SK-N-SH treated with all-trans-retinoic acid at 6 μM for 48 hours (cell line): ENCODE data around the gene PCID2.

ENCODE experiments used
- ATAC-seq: fragments of 200-7000 bp; cut with Tn5 transposase; 3 replicates; pipeline ENCODE4 v1.9.1; 2020; ENCODE audit warnings: mild to moderate bottlenecking, moderate library complexity
- BACH2 ChIP-seq: fragments of 250-450 bp; sonication (Bioruptor Pico); IDR thresholded peaks from 2 replicates; pipeline ENCODE4 v1.9.0; 2021; ENCODE audit warnings: mild to moderate bottlenecking, borderline replicate concordance
- CSDC2 ChIP-seq: fragments of 250-450 bp; sonication (Bioruptor Pico); IDR thresholded peaks from 2 replicates; pipeline ENCODE4 v1.5.0; 2020; ENCODE audit warnings: mild to moderate bottlenecking, moderate library complexity
- ESRRG ChIP-seq: fragments of 250-450 bp; sonication (Bioruptor Pico); IDR thresholded peaks from 2 replicates; pipeline ENCODE4 v1.6.1; 2021; ENCODE audit warnings: mild to moderate bottlenecking
- ISL1 ChIP-seq: fragments of 250-450 bp; sonication (Bioruptor Pico); IDR thresholded peaks from 2 replicates; pipeline ENCODE4 v2.1.2; 2022; ENCODE audit warnings: mild to moderate bottlenecking, moderate library complexity
- PATZ1 ChIP-seq: fragments of 250-450 bp; sonication (Bioruptor Pico); IDR thresholded peaks from 2 replicates; pipeline ENCODE4 v1.8.0; 2020; ENCODE audit warnings: mild to moderate bottlenecking, moderate library complexity, borderline replicate concordance
- POU6F1 ChIP-seq: fragments of 250-450 bp; sonication (Bioruptor Pico); IDR thresholded peaks from 2 replicates; pipeline ENCODE4 v1.8.0; 2021; ENCODE audit warnings: low read depth, mild to moderate bottlenecking, moderate library complexity, borderline replicate concordance
- PPARA ChIP-seq: fragments of 250-450 bp; sonication (Bioruptor Pico); IDR thresholded peaks from 2 replicates; pipeline ENCODE4 v1.5.0; 2020; ENCODE audit warnings: mild to moderate bottlenecking, borderline replicate concordance
- SNAI2 ChIP-seq: fragments of 250-450 bp; sonication (Bioruptor Pico); IDR thresholded peaks from 2 replicates; pipeline ENCODE4 v1.5.0; 2020; ENCODE audit warnings: mild to moderate bottlenecking, moderate library complexity
- TCF4 ChIP-seq: fragments of 250-450 bp; sonication (Bioruptor Pico); IDR thresholded peaks from 2 replicates; pipeline ENCODE4 v1.8.0; 2021; ENCODE audit warnings: mild to moderate bottlenecking, moderate library complexity, borderline replicate concordance
- TOX ChIP-seq: fragments of 250-450 bp; sonication (Bioruptor Pico); IDR thresholded peaks from 2 replicates; pipeline ENCODE4 v1.8.0; 2021; ENCODE audit warnings: mild to moderate bottlenecking, moderate library complexity, borderline replicate concordance
- TSHZ2 ChIP-seq: fragments of 250-450 bp; sonication (Bioruptor Pico); IDR thresholded peaks from 2 replicates; pipeline ENCODE4 v1.5.0; 2020; ENCODE audit warnings: mild to moderate bottlenecking, moderate library complexity
- ZC3H10 ChIP-seq: fragments of 250-450 bp; sonication (Bioruptor Pico); IDR thresholded peaks from 2 replicates; pipeline ENCODE4 v1.5.1; 2021; ENCODE audit warnings: mild to moderate bottlenecking, moderate library complexity
- ZFP30 ChIP-seq: fragments of 450-650 bp; formaldehyde crosslinking; IDR thresholded peaks from 2 replicates; pipeline ENCODE4 v1.5.0; 2022; ENCODE audit warnings: mild to moderate bottlenecking, moderate library complexity
- ZNF565 ChIP-seq: fragments of 450-650 bp; formaldehyde crosslinking; conservative IDR thresholded peaks from 2 replicates; pipeline ENCODE4 v1.5.0; 2020; ENCODE audit warnings: low read depth, mild to moderate bottlenecking, moderate library complexity
- ZNF8 ChIP-seq: fragments of 450-650 bp; formaldehyde crosslinking; IDR thresholded peaks from 2 replicates; pipeline ENCODE4 v1.5.0; 2020; ENCODE audit warnings: mild to moderate bottlenecking, moderate library complexity
- TF ChIP-seq, protein P1 (sequence below): fragments of 250-450 bp; sonication (Bioruptor Pico); IDR thresholded peaks from 2 replicates; pipeline ENCODE4 v1.5.1; 2020; ENCODE audit warnings: low read depth, mild to moderate bottlenecking, moderate library complexity
- TF ChIP-seq, protein P2 (sequence below): fragments of 250-450 bp; sonication (Bioruptor Pico); IDR thresholded peaks from 2 replicates; pipeline ENCODE4 v1.5.1; 2021; ENCODE audit warnings: mild to moderate bottlenecking, moderate library complexity

PCID2 gene

GRCh38 chr13:113153810-113154748, 54.4 kb downstream of the PCID2 start (continued):
- TF ChIP-seq, protein P1, sequence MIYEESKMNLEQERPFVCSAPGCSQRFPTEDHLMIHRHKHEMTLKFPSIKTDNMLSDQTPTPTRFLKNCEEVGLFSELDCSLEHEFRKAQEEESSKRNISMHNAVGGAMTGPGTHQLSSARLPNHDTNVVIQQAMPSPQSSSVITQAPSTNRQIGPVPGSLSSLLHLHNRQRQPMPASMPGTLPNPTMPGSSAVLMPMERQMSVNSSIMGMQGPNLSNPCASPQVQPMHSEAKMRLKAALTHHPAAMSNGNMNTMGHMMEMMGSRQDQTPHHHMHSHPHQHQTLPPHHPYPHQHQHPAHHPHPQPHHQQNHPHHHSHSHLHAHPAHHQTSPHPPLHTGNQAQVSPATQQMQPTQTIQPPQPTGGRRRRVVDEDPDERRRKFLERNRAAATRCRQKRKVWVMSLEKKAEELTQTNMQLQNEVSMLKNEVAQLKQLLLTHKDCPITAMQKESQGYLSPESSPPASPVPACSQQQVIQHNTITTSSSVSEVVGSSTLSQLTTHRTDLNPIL (CRISPR knock-in tag) = no peak

- peak; percentile 63 for ATAC-seq
- TF ChIP-seq, protein P2, sequence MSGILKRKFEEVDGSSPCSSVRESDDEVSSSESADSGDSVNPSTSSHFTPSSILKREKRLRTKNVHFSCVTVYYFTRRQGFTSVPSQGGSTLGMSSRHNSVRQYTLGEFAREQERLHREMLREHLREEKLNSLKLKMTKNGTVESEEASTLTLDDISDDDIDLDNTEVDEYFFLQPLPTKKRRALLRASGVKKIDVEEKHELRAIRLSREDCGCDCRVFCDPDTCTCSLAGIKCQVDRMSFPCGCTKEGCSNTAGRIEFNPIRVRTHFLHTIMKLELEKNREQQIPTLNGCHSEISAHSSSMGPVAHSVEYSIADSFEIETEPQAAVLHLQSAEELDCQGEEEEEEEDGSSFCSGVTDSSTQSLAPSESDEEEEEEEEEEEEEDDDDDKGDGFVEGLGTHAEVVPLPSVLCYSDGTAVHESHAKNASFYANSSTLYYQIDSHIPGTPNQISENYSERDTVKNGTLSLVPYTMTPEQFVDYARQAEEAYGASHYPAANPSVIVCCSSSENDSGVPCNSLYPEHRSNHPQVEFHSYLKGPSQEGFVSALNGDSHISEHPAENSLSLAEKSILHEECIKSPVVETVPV = no peak
- no peak for TF ChIP-seq PATZ1
- no peak for TF ChIP-seq PPARA (CRISPR knock-in tag)
- TF ChIP-seq CSDC2 = no peak
- no peak for TF ChIP-seq ISL1 (CRISPR knock-in tag)
- no peak for TF ChIP-seq ZNF8 (CRISPR knock-in tag)
Measured at GRCh38 chr13:113152984-113153809, 55.3 kb downstream of the PCID2 start.

DNA sequence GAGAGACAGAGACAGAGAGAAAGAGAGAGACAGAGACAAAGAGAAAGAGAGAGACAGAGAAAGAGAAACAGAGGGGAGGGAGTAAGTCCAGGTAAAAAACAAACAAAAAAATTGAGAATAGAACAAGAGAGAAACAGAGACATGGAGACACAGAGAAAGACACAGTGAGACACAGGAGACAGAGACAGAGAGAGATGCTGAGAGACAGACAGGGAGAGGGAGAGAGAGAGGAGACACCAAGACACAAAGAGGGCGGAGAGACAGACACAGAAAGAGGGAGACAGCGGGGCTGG, 55.8 kb downstream of the PCID2 start:
- TF ChIP-seq ZFP30 (CRISPR knock-in tag) = no peak
- no peak for TF ChIP-seq PPARA (CRISPR knock-in tag)
- TF ChIP-seq BACH2 (CRISPR knock-in tag) = no peak
- TF ChIP-seq ZC3H10 (CRISPR knock-in tag) = no peak
- TF ChIP-seq TSHZ2 (CRISPR knock-in tag) = no peak
- TF ChIP-seq ESRRG (CRISPR knock-in tag) = no peak
- no peak for TF ChIP-seq PATZ1
- TF ChIP-seq TCF4 (CRISPR knock-in tag) = no peak
- TF ChIP-seq, protein P1 (CRISPR knock-in tag) = no peak
- TF ChIP-seq POU6F1 (CRISPR knock-in tag) = no peak
- TF ChIP-seq ZNF565 = no peak
- TF ChIP-seq ZNF8 (CRISPR knock-in tag) = no peak
- TF ChIP-seq, protein P2 = no peak
- no peak for TF ChIP-seq TOX (CRISPR knock-in tag)
- TF ChIP-seq SNAI2 = no peak
- ATAC-seq = no peak
